GM23248 (cell line): ENCODE results near the gene OOSP3. TPM values are rescaled to one million over a fixed set of nuclear protein-coding genes. Genes with fewer than 3 reads are reported as not detected.
"Not testable (repeated sequence)": the region's sequence is repeated elsewhere in the genome, so short reads cannot be mapped to it uniquely, and the experiment has no call there.

Experiments
- DNase-seq: peaks from one replicate; pipeline ENCODE4 v3.0.0-alpha.2; 2015
- H2AFZ ChIP-seq: fragments of 200-600 bp; sonication (generic); 2 replicates; pipeline ENCODE4 v1.6.1; 2016; ENCODE audit warnings: antibody characterized with exemption
- H3F3A ChIP-seq: fragments of 200-600 bp; sonication (generic); 2 replicates; pipeline ENCODE4 v1.6.1; 2016; ENCODE audit warnings: mild to moderate bottlenecking, antibody characterized with exemption, mixed run types; ENCODE audit not compliant: insufficient read depth
- H3K27ac ChIP-seq: fragments of 200-600 bp; sonication (generic); 2 replicates; pipeline ENCODE4 v1.5.1; 2016; ENCODE audit warnings: mild to moderate bottlenecking
- H3K27me3 ChIP-seq: fragments of 200-600 bp; sonication (generic); replicated peaks from 2 replicates; pipeline ENCODE4 v1.6.1; 2016; ENCODE audit warnings: mild to moderate bottlenecking; ENCODE audit not compliant: insufficient read depth
- H3K36me3 ChIP-seq: fragments of 200-600 bp; sonication (generic); 2 replicates; pipeline ENCODE4 v1.6.1; 2016; ENCODE audit warnings: low read depth, mild to moderate bottlenecking
- H3K4me1 ChIP-seq: fragments of 200-600 bp; sonication (generic); 2 replicates; pipeline ENCODE4 v1.6.1; 2016; ENCODE audit warnings: mild to moderate bottlenecking; ENCODE audit not compliant: insufficient read depth
- H3K4me2 ChIP-seq: fragments of 200-600 bp; sonication (generic); one replicate; pipeline ENCODE4 v1.6.1; 2016; ENCODE audit warnings: mild to moderate bottlenecking; ENCODE audit not compliant: unreplicated experiment
- H3K4me3 ChIP-seq: fragments of 200-600 bp; sonication (generic); 2 replicates; pipeline ENCODE4 v1.5.1; 2016; ENCODE audit warnings: mild to moderate bottlenecking
- H3K79me2 ChIP-seq: fragments of 200-600 bp; sonication (generic); 2 replicates; pipeline ENCODE4 v1.6.1; 2016; ENCODE audit warnings: mild to moderate bottlenecking; ENCODE audit not compliant: insufficient read depth
- H3K9ac ChIP-seq: fragments of 200-600 bp; sonication (generic); 2 replicates; pipeline ENCODE4 v1.6.1; 2016; ENCODE audit warnings: mild to moderate bottlenecking
- H3K9me2 ChIP-seq: fragments of 200-600 bp; sonication (generic); 2 replicates; pipeline ENCODE4 v1.6.1; 2016; ENCODE audit warnings: mixed run types, mild to moderate bottlenecking, moderate library complexity; ENCODE audit not compliant: insufficient read depth
- H3K9me3 ChIP-seq: fragments of 200-600 bp; sonication (generic); one replicate; pipeline ENCODE4 v1.6.1; 2017; ENCODE audit warnings: low read depth
- H4K20me1 ChIP-seq: fragments of 200-600 bp; sonication (generic); 2 replicates; pipeline ENCODE4 v1.6.0; 2016; ENCODE audit not compliant: insufficient read depth
- EZH2 ChIP-seq: fragments of 200-600 bp; sonication (generic); IDR thresholded peaks from 2 replicates; pipeline ENCODE4 v1.6.1; 2018; ENCODE audit warnings: antibody characterized with exemption, mild to moderate bottlenecking; ENCODE audit not compliant: insufficient read depth, poor library complexity, severe bottlenecking
- EZH2phosphoT487 ChIP-seq: fragments of 200-600 bp; sonication (generic); IDR thresholded peaks from 2 replicates; pipeline ENCODE4 v1.6.1; 2018; ENCODE audit warnings: antibody characterized with exemption, moderate library complexity, mild to moderate bottlenecking, low read depth; ENCODE audit not compliant: insufficient read depth
- WGBS, 2 experiments: methylation state at CpG; one replicate each; pipeline ENCODE4 v1.1.6; 2015 to 2017; ENCODE audit warnings: low lambda C conversion rate in 2 of 2, low coverage in 1 of 2; ENCODE audit errors: missing lambda C conversion rate in 2 of 2; 5-methylcytosine and 5-hydroxymethylcytosine counted together
- in situ Hi-C: fragments of 300-500 bp; cut with MboI; formaldehyde crosslinking; loops from 2 replicates; pipeline ENCODE4 v1.15.0; 2020
- polyA plus RNA-seq: library from polyadenylated mRNA; unstranded; fragments of >200 nt; fragmentation: Nextera tagmentation; extraction: Ambion mirVana; gene quantifications from 2 replicates; pipeline ENCODE4 v1.2.1, GENCODE V29; 2016
- total RNA-seq: library from RNA; depleted of rRNA; stranded (reverse); fragments of >200 nt; shearing (Covaris generic); gene quantifications from 2 replicates; pipeline ENCODE4 v1.2.3, GENCODE V29; 2014

The OOSP3 gene
- total and polyA plus RNA-seq, 2 experiments from 2014 or later: not detected

GRCh38 chr11:59841514-59841913 lies 37.1 kb upstream of the OOSP3 start:
- TF ChIP-seq EZH2phosphoT487: no peak
- no peak for TF ChIP-seq EZH2
- no peaks in the 10 kb centered on the region for H3K36me3 ChIP-seq
- H3K27me3 ChIP-seq: no peaks in the 10 kb centered on the region; the same call in 1 of the 2 replicates
- H3K9me2 ChIP-seq: no peaks in the 10 kb centered on the region
- no peaks in the 10 kb centered on the region for H3F3A ChIP-seq
- no peaks in the 10 kb centered on the region for H4K20me1 ChIP-seq
- H3K79me2 ChIP-seq: no peaks in the 10 kb centered on the region
- H3K9ac ChIP-seq: no peak overlapping the region
- H3K4me3 ChIP-seq: no peak overlapping the region
- 49 to 54% methylated on average over 2 of the region's 2 CpGs for WGBS, 2 experiments
- in situ Hi-C loops: no loop called here
- no peak for DNase-seq
- H3K9me3 ChIP-seq: no peaks in the 10 kb centered on the region
- no peak overlapping the region for H3K4me2 ChIP-seq
- H2AFZ ChIP-seq: no peak overlapping the region
- no peaks in the 10 kb centered on the region for H3K4me1 ChIP-seq
- H3K27ac ChIP-seq: no peak overlapping the region

- no peaks in the 10 kb centered on the region for H3F3A ChIP-seq
- H2AFZ ChIP-seq: no peak overlapping the region
- TF ChIP-seq EZH2phosphoT487 (no peak), EZH2 (no peak)
- H4K20me1 ChIP-seq: no peaks in the 10 kb centered on the region
- H3K9me2 ChIP-seq: no peaks in the 10 kb centered on the region
- no peaks in the 10 kb centered on the region for H3K79me2 ChIP-seq
- H3K27ac ChIP-seq: no peak overlapping the region
- in situ Hi-C loops: no loop called here
- no peak overlapping the region for H3K4me2 ChIP-seq
- 40% methylated on average over 12 of the region's 12 CpGs for WGBS, 2 experiments
- no peak overlapping the region for H3K9ac ChIP-seq
- no peak overlapping the region for H3K4me3 ChIP-seq
- no peaks in the 10 kb centered on the region for H3K36me3 ChIP-seq
- no peak for DNase-seq
- H3K27me3 ChIP-seq: no peaks in the 10 kb centered on the region
- no peaks in the 10 kb centered on the region for H3K9me3 ChIP-seq
- H3K4me1 ChIP-seq: no peaks in the 10 kb centered on the region
Observed at GRCh38 chr11:59842316-59842715, 36.3 kb upstream of the OOSP3 start.

- TF ChIP-seq EZH2phosphoT487: no peak
- TF ChIP-seq EZH2: no peak
- Histone ChIP-seq H2AFZ (no peak within 1 kb of the TSS), H3K4me3 (no peak within 1 kb of the TSS), H3K4me1 (no peaks in the 10 kb centered on the region), H3K27me3 (no peaks in the 10 kb centered on the region), H3K9me3 (no peaks in the 10 kb centered on the region), H3K79me2 (no peaks in the 10 kb centered on the region), H3K9ac (no peak within 1 kb of the TSS), H3K9me2 (no peaks in the 10 kb centered on the region), H3K27ac (no peak within 1 kb of the TSS), H4K20me1 (no peaks in the 10 kb centered on the region), H3K36me3 (no peaks in the 10 kb centered on the region), H3K4me2 (no peak within 1 kb of the TSS), H3F3A (no peaks in the 10 kb centered on the region)
- WGBS, 2 experiments: 51 to 53% methylated on average over 4 of the region's 4 CpGs
- in situ Hi-C loops: no loop called here
- no peak for DNase-seq
Observed at GRCh38 chr11:59845399-59845798, 33.2 kb upstream of the OOSP3 start, which contains the start of gene CBLIF. CBLIF (minus strand) TSS chr11:59845499; CDS start chr11:59845453, 46 bp downstream.

- TF ChIP-seq EZH2 (no peak), EZH2phosphoT487 (no peak)
- Histone ChIP-seq H3K9me3 (no peaks in the 10 kb centered on the region), H3K9ac (no peak overlapping the region), H4K20me1 (no peaks in the 10 kb centered on the region), H3K79me2 (no peaks in the 10 kb centered on the region), H3K27me3 (no peaks in the 10 kb centered on the region), H3K36me3 (no peaks in the 10 kb centered on the region), H3K27ac (no peak overlapping the region), H2AFZ (no peak overlapping the region), H3K4me3 (no peak overlapping the region), H3F3A (no peaks in the 10 kb centered on the region), H3K9me2 (no peaks in the 10 kb centered on the region), H3K4me1 (no peaks in the 10 kb centered on the region), H3K4me2 (no peak overlapping the region)
- in situ Hi-C loops: no loop called here
- no peak for DNase-seq
- 17 to 23% methylated on average over 5 of the region's 5 CpGs for WGBS, 2 experiments
Observed at GRCh38 chr11:59846556-59846955, 32.0 kb upstream of the OOSP3 start.

DNA sequence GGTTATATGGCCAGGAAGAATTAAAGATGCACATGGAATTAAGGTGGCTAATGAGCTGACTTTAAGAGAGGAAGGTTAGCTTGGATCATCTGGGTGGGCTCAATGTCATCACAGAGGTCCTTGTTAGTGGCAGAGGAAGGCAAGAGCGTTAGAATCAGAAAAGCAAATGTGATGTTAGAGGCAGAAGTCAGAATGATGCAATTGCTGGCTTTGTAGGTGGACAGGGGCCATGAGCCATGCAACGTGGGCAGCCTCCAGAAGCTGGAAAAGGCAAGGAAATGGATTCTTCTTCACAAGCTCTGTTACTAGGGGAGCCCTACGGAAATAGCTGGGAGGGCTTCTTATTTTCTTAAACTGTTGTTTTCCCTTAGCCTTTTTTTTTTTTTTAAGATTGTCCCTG lies 31.0 kb upstream of the OOSP3 start:
- H3K9ac ChIP-seq: no peak overlapping the region
- TF ChIP-seq EZH2: no peak
- no peak for TF ChIP-seq EZH2phosphoT487
- H3K9me3 ChIP-seq: no peaks in the 10 kb centered on the region
- no peaks in the 10 kb centered on the region for H4K20me1 ChIP-seq
- no peaks in the 10 kb centered on the region for H3K27me3 ChIP-seq
- no peak overlapping the region for H3K4me3 ChIP-seq
- in situ Hi-C loops: no loop called here
- no peak overlapping the region for H3K4me2 ChIP-seq
- 16 to 17% methylated on average over 3 of the region's 3 CpGs for WGBS, 2 experiments
- DNase-seq: no peak
- no peaks in the 10 kb centered on the region for H3K4me1 ChIP-seq
- H3K27ac ChIP-seq: no peak overlapping the region
- H3K79me2 ChIP-seq: no peaks in the 10 kb centered on the region
- H2AFZ ChIP-seq: no peak overlapping the region
- H3K36me3 ChIP-seq: no peaks in the 10 kb centered on the region
- no peaks in the 10 kb centered on the region for H3F3A ChIP-seq
- no peaks in the 10 kb centered on the region for H3K9me2 ChIP-seq

GRCh38 chr11:59848439-59848838 lies 30.1 kb upstream of the OOSP3 start:
- H3F3A ChIP-seq, H3K36me3 ChIP-seq, H3K27ac ChIP-seq, H2AFZ ChIP-seq, H4K20me1 ChIP-seq, in situ Hi-C loops, H3K79me2 ChIP-seq, H3K9me3 ChIP-seq, H3K4me2 ChIP-seq, H3K9me2 ChIP-seq, DNase-seq, H3K9ac ChIP-seq, H3K27me3 ChIP-seq, H3K4me1 ChIP-seq, H3K4me3 ChIP-seq: not testable (repeated sequence)
- 64 to 70% methylated on average over 6 of the region's 6 CpGs for WGBS, 2 experiments
